Peyer's patch (tissue), 4 donors: ENCODE results near the gene NFATC3. TPM values are rescaled to one million over a fixed set of nuclear protein-coding genes. Genes with fewer than 3 reads are reported as not detected.

ENCODE experiments used
- DNase-seq, 3 donors: peaks; one replicate each; pipeline ENCODE4 v3.0.0-alpha.2; 2017 to 2019
- H3K27ac ChIP-seq, 4 donors: fragments of 200-600 bp; sonication (generic); one replicate each; pipeline ENCODE4 v1.5.1; 2016 to 2019
- H3K27me3 ChIP-seq, 2 donors: fragments of 200-600 bp; sonication (generic); one replicate each; pipeline ENCODE4 v1.5.1; 2019
- H3K36me3 ChIP-seq, 3 donors: fragments of 200-600 bp; sonication (generic); one replicate each; pipeline ENCODE4 v1.5.1; 2016 to 2019
- H3K4me1 ChIP-seq, 4 donors: fragments of 200-600 bp; sonication (generic); one replicate each; pipeline ENCODE4 v1.5.1; 2016 to 2019
- H3K4me3 ChIP-seq, 4 donors: fragments of 200-600 bp; sonication (generic); 1 replicate in 3 of 4; 2 replicates in 1 of 4; pipeline ENCODE4 v1.5.1; 2016 to 2019; ENCODE audit warnings: mild to moderate bottlenecking in 1 of 4
- H3K9me3 ChIP-seq, 4 donors: fragments of 200-600 bp; sonication (generic); one replicate each; pipeline ENCODE4 v1.5.1; 2016 to 2019; ENCODE audit warnings: mild to moderate bottlenecking in 1 of 4
- CTCF ChIP-seq, 6 experiments: fragments of 450-650 bp in 4 of 6; fragments of 200-600 bp in 2 of 6; sonication (generic) in 1 of 6; IDR thresholded peaks; one replicate each; pipeline ENCODE4 v1.5.1; 2017 to 2019; ENCODE audit warnings: antibody characterized with exemption in 6 of 6, mild to moderate bottlenecking in 3 of 6, moderate library complexity in 1 of 6
- POLR2A ChIP-seq, 2 donors: fragments of 450-650 bp; IDR thresholded peaks; one replicate each; pipeline ENCODE4 v1.5.1; 2017; ENCODE audit warnings: antibody characterized with exemption in 2 of 2, mild to moderate bottlenecking in 2 of 2, moderate library complexity in 2 of 2
- total RNA-seq, 4 donors: library from RNA; depleted of rRNA; stranded (reverse); fragments of >200 nt; gene quantifications; one replicate each; pipeline ENCODE4 v1.1.0, GENCODE V29; 2016

NFATC3 gene
- total RNA-seq, 4 donors from 2014 or later = 40.5 to 72.0 (median 61.0) TPM

GRCh38 chr16:68247932-68248331, 162.8 kb downstream of the NFATC3 start:
- Histone ChIP-seq H3K36me3 (peaks cover 0 to 22% (median 0%) of the 10 kb centered on the region in 3 donors), H3K4me3 (no peak overlapping the region), H3K27me3 (no peaks in the 10 kb centered on the region), H3K9me3 (no peaks in the 10 kb centered on the region), H3K27ac (peak overlapping the region in 1 of 4 donors; percentile 7), H3K4me1 (peaks cover 0 to 32% (median 4%) of the 10 kb centered on the region in 4 donors)
- TF ChIP-seq POLR2A (IDR thresholded peaks at IDR 0.05) = no peak
- no peak for TF ChIP-seq CTCF (IDR thresholded peaks at IDR 0.05)
- DNase-seq = no peak

DNA sequence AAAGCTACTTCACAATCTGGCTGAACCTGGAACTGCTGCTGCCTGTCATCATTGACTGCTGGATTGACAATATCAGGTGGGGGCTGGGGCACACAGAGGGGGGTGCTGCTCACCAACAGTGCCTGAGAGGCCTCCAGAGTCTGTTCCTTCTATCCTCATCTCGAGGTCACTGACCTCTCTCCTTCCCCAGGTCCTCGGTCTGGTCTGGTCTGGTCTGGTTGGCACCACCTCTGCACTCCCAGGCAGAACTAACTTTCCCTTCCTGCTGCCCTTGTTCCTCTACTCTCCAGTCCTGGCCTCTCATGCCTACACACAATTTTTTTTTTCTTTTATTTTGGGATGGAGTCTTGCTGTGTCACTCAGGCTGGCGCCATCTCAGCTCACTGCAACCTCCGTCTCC, 164.2 kb downstream of the NFATC3 start:
- H3K36me3 ChIP-seq = peaks cover 0 to 22% (median 0%) of the 10 kb centered on the region in 3 donors
- no peak overlapping the region for H3K27ac ChIP-seq
- no peak for DNase-seq
- H3K4me3 ChIP-seq = no peak overlapping the region
- H3K9me3 ChIP-seq = no peaks in the 10 kb centered on the region
- H3K4me1 ChIP-seq = peaks cover 0 to 27% (median 3%) of the 10 kb centered on the region in 4 donors
- no peak for TF ChIP-seq CTCF (IDR thresholded peaks at IDR 0.05)
- TF ChIP-seq POLR2A (IDR thresholded peaks at IDR 0.05) = no peak
- no peaks in the 10 kb centered on the region for H3K27me3 ChIP-seq

- Histone ChIP-seq H3K27me3 (no peaks in the 10 kb centered on the region), H3K27ac (no peak overlapping the region), H3K4me3 (no peak overlapping the region), H3K36me3 (peaks cover 0 to 38% (median 0%) of the 10 kb centered on the region in 3 donors), H3K4me1 (peaks cover 0 to 19% (median 1%) of the 10 kb centered on the region in 4 donors), H3K9me3 (no peaks in the 10 kb centered on the region)
- TF ChIP-seq CTCF (IDR thresholded peaks at IDR 0.05) (no peak), POLR2A (IDR thresholded peaks at IDR 0.05) (no peak)
- no peak for DNase-seq
Observed at GRCh38 chr16:68250951-68251350, 165.8 kb downstream of the NFATC3 start.

DNA sequence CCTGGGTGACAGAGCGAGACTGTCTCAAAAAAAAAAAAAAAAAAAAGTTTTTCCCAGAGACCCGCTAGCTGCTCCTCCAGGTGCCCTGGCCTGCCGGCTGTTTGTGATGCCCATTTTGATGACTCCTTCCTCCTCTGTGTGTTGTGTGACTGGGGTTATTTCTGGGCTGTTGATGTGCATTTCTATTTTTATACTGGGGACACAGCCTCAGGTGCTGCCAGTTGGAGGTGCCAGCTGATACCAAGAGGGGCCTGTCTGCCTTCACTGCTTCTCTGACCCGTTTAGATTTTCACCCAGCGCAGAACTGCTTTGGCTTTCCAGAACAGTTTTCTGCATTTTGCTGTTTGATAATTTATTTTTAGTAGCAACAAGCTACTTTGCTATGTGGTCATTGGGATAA, 166.7 kb downstream of the NFATC3 start:
- peaks cover 0 to 10% (median under 1%) of the 10 kb centered on the region in 4 donors for H3K4me1 ChIP-seq
- H3K4me3 ChIP-seq = no peak overlapping the region
- no peaks in the 10 kb centered on the region for H3K9me3 ChIP-seq
- peak overlapping the region in 1 of 4 donors; percentile 42 for H3K27ac ChIP-seq
- TF ChIP-seq CTCF (IDR thresholded peaks at IDR 0.05) = no peak
- no peak for TF ChIP-seq POLR2A (IDR thresholded peaks at IDR 0.05)
- no peaks in the 10 kb centered on the region for H3K27me3 ChIP-seq
- no peak for DNase-seq
- peaks cover 0 to 38% (median 0%) of the 10 kb centered on the region in 3 donors for H3K36me3 ChIP-seq

- peak overlapping the region in 1 of 4 donors; percentile 42 for H3K27ac ChIP-seq
- peaks cover 0 to 8% (median 3%) of the 10 kb centered on the region in 4 donors for H3K4me1 ChIP-seq
- TF ChIP-seq CTCF (IDR thresholded peaks at IDR 0.05) (no peak), POLR2A (IDR thresholded peaks at IDR 0.05) (no peak)
- no peak for DNase-seq
- H3K4me3 ChIP-seq = no peak overlapping the region
- H3K36me3 ChIP-seq = peaks cover 0 to 38% (median 0%) of the 10 kb centered on the region in 3 donors
- H3K9me3 ChIP-seq = no peaks in the 10 kb centered on the region
- H3K27me3 ChIP-seq = no peaks in the 10 kb centered on the region
Observed at GRCh38 chr16:68252383-68252782, 167.2 kb downstream of the NFATC3 start.

DNA sequence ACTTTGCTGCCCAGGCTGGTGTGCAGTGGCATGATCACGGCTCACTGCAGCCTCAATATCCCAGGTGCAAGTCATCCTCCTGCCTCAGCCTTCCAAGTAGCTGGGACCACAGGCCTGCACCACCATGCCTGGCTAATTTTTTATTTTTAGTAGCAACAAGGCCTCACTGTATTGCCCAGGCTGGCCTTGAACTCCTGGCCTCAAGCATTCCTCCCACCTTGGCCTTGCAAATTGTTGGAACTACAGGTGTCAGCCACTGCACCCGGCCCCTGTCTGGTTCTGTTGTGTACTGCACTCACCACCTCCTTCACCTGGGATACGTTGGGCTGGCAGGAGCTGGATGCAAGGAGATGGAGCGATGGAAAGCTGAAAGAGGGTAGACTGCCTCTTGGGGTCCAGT, 168.6 kb downstream of the NFATC3 start:
- H3K9me3 ChIP-seq = no peaks in the 10 kb centered on the region
- peaks cover 0 to 15% (median 9%) of the 10 kb centered on the region in 4 donors for H3K4me1 ChIP-seq
- TF ChIP-seq CTCF (IDR thresholded peaks at IDR 0.05) (no peak), POLR2A (IDR thresholded peaks at IDR 0.05) (no peak)
- no peak overlapping the region for H3K4me3 ChIP-seq
- DNase-seq = no peak
- H3K36me3 ChIP-seq = peaks cover 0 to 38% (median 0%) of the 10 kb centered on the region in 3 donors
- H3K27me3 ChIP-seq = no peaks in the 10 kb centered on the region
- H3K27ac ChIP-seq = no peak overlapping the region
